GM23338 (cell line): ENCODE data around the gene FAM167B. TPM values are rescaled to one million over a fixed set of nuclear protein-coding genes. Genes with fewer than 3 reads are reported as not detected.

ENCODE experiments used
- ATAC-seq: fragments of 200-7000 bp; cut with Tn5 transposase; 3 replicates; pipeline ENCODE4 v1.9.1; 2020
- DNase-seq: peaks from one replicate; pipeline ENCODE4 v3.0.0-alpha.2; 2015; ENCODE audit warnings: low spot score
- H2AFZ ChIP-seq: fragments of 200-600 bp; sonication (generic); 2 replicates; pipeline ENCODE4 v1.8.0; 2016; ENCODE audit warnings: antibody characterized with exemption, mild to moderate bottlenecking, moderate library complexity
- H3F3A ChIP-seq: fragments of 200-600 bp; sonication (generic); replicated peaks from 2 replicates; pipeline ENCODE4 v1.8.0; 2017; ENCODE audit warnings: antibody characterized with exemption, mixed run types, low read depth
- H3K27ac ChIP-seq: fragments of 200-600 bp; sonication (generic); 2 replicates; pipeline ENCODE4 v1.6.1; 2016; ENCODE audit warnings: low read depth
- H3K27me3 ChIP-seq: fragments of 200-600 bp; sonication (generic); 2 replicates; pipeline ENCODE4 v1.8.0; 2016; ENCODE audit warnings: mild to moderate bottlenecking, mixed run types, moderate library complexity; ENCODE audit not compliant: insufficient read depth
- H3K36me3 ChIP-seq: fragments of 200-600 bp; sonication (generic); 2 replicates; pipeline ENCODE4 v1.8.0; 2016; ENCODE audit warnings: mild to moderate bottlenecking; ENCODE audit not compliant: insufficient read depth
- H3K4me1 ChIP-seq: fragments of 200-600 bp; sonication (generic); 2 replicates; pipeline ENCODE4 v1.8.0; 2016; ENCODE audit warnings: mild to moderate bottlenecking, moderate library complexity; ENCODE audit not compliant: insufficient read depth
- H3K4me2 ChIP-seq: fragments of 200-600 bp; sonication (generic); 2 replicates; pipeline ENCODE4 v1.7.1; 2017; ENCODE audit warnings: mixed run types
- H3K4me3 ChIP-seq: fragments of 200-600 bp; sonication (generic); 2 replicates; pipeline ENCODE4 v1.6.1; 2016; ENCODE audit warnings: mixed run types
- H3K79me2 ChIP-seq: fragments of 200-600 bp; sonication (generic); replicated peaks from 2 replicates; pipeline ENCODE4 v1.8.0; 2017; ENCODE audit warnings: mild to moderate bottlenecking; ENCODE audit not compliant: insufficient read depth
- H3K9me2 ChIP-seq: fragments of 200-600 bp; sonication (generic); 2 replicates; pipeline ENCODE4 v1.8.0; 2017; ENCODE audit not compliant: insufficient read depth
- H4K20me1 ChIP-seq: fragments of 200-600 bp; sonication (generic); replicated peaks from 2 replicates; pipeline ENCODE4 v1.8.0; 2017; ENCODE audit warnings: mild to moderate bottlenecking; ENCODE audit not compliant: insufficient read depth
- H3K27ac Mint-ChIP-seq: 2 replicates; pipeline ENCODE4 v1.8.0; 2020; ENCODE audit warnings: inconsistent platforms, mild to moderate bottlenecking, moderate library complexity, mixed read lengths
- H3K27me3 Mint-ChIP-seq: 3 replicates; pipeline ENCODE4 v1.8.0; 2022; ENCODE audit warnings: low read depth, mild to moderate bottlenecking, moderate library complexity, mixed read lengths, inconsistent platforms; ENCODE audit not compliant: insufficient read depth, poor library complexity
- H3K36me3 Mint-ChIP-seq: 3 replicates; pipeline ENCODE4 v1.8.0; 2021; ENCODE audit warnings: low read depth, mild to moderate bottlenecking, inconsistent platforms, moderate library complexity, mixed read lengths
- H3K4me1 Mint-ChIP-seq: 3 replicates; pipeline ENCODE4 v1.8.0; 2020; ENCODE audit warnings: mild to moderate bottlenecking, inconsistent platforms, mixed read lengths
- H3K4me3 Mint-ChIP-seq: 3 replicates; pipeline ENCODE4 v1.8.0; 2021; ENCODE audit warnings: moderate library complexity, mild to moderate bottlenecking, inconsistent platforms, mixed read lengths
- H3K9me3 Mint-ChIP-seq: 3 replicates; pipeline ENCODE4 v1.8.0; 2020; ENCODE audit warnings: moderate library complexity, mild to moderate bottlenecking, inconsistent platforms, mixed read lengths
- CREB1 ChIP-seq: fragments of 250-450 bp; sonication (Bioruptor Pico); IDR thresholded peaks from 2 replicates; pipeline ENCODE4 v1.5.0; 2020; ENCODE audit warnings: low read depth, mild to moderate bottlenecking, moderate library complexity
- EZH2 ChIP-seq: fragments of 200-600 bp; sonication (generic); IDR thresholded peaks from one replicate; pipeline ENCODE4 v1.8.0; 2017; ENCODE audit warnings: antibody characterized with exemption, mild to moderate bottlenecking, low read depth; ENCODE audit not compliant: unreplicated experiment
- EZH2phosphoT487 ChIP-seq: fragments of 200-600 bp; sonication (generic); IDR thresholded peaks from one replicate; pipeline ENCODE4 v1.8.1; 2018; ENCODE audit warnings: antibody characterized with exemption; ENCODE audit not compliant: unreplicated experiment
- JUNB ChIP-seq: IDR thresholded peaks from one replicate; pipeline ENCODE4 v1.6.1; 2016; ENCODE audit warnings: antibody characterized with exemption; ENCODE audit not compliant: unreplicated experiment
- NANOG ChIP-seq: IDR thresholded peaks from 2 replicates; pipeline ENCODE4 v1.6.1; 2016; ENCODE audit warnings: antibody characterized with exemption, borderline replicate concordance
- POLR2AphosphoS5 ChIP-seq: IDR thresholded peaks from 2 replicates; pipeline ENCODE4 v1.6.1; 2016; ENCODE audit warnings: antibody characterized with exemption, low read depth
- REST ChIP-seq: IDR thresholded peaks from one replicate; pipeline ENCODE4 v1.6.1; 2018; ENCODE audit warnings: antibody characterized with exemption; ENCODE audit not compliant: unreplicated experiment
- STAT1 ChIP-seq: IDR thresholded peaks from one replicate; pipeline ENCODE4 v1.6.1; 2016; ENCODE audit warnings: antibody characterized with exemption; ENCODE audit not compliant: unreplicated experiment
- ZNF114 ChIP-seq: fragments of 250-450 bp; sonication (Bioruptor Pico); IDR thresholded peaks from 2 replicates; pipeline ENCODE4 v1.5.0; 2020; ENCODE audit warnings: mild to moderate bottlenecking, moderate library complexity
- ZNF331 ChIP-seq: fragments of 250-450 bp; sonication (Bioruptor Pico); IDR thresholded peaks from 2 replicates; pipeline ENCODE4 v1.5.0; 2020; ENCODE audit warnings: low read depth, mild to moderate bottlenecking, moderate library complexity
- polyA plus RNA-seq: library from polyadenylated mRNA; unstranded; fragments of >200 nt; fragmentation: Nextera tagmentation; extraction: Ambion mirVana; gene quantifications from 2 replicates; pipeline ENCODE4 v1.2.1, GENCODE V29; 2016
- total RNA-seq: library from RNA; depleted of rRNA; stranded (reverse); fragments of >200 nt; shearing (Covaris generic); gene quantifications from 2 replicates; pipeline ENCODE4 v1.2.3, GENCODE V29; 2014
- TF ChIP-seq, protein P1 (sequence below), 2 experiments: fragments of 200-600 bp in 1 of 2; sonication (generic) in 1 of 2; conservative IDR thresholded peaks; 2 replicates each; pipeline versions ENCODE4 v1.5.1 to v1.6.1; 2016 to 2017; ENCODE audit warnings: antibody characterized with exemption in 2 of 2, low read depth in 2 of 2, mild to moderate bottlenecking in 2 of 2, moderate library complexity in 1 of 2
- TF ChIP-seq, protein P2 (sequence below): IDR thresholded peaks from 2 replicates; pipeline ENCODE4 v1.6.1; 2016; ENCODE audit warnings: antibody characterized with exemption
- TF ChIP-seq, protein P3 (sequence below): fragments of 250-450 bp; sonication (Bioruptor Pico); IDR thresholded peaks from 2 replicates; pipeline ENCODE4 v1.5.0; 2020; ENCODE audit warnings: mild to moderate bottlenecking, moderate library complexity

FAM167B gene
- total and polyA plus RNA-seq, 2 experiments from 2014 or later = 0.31 to 2.2 TPM

GRCh38 chr1:32221980-32222755 is 24.9 kb upstream of the FAM167B start, which contains the start of the genes EIF3I and TMEM234:
EIF3I (plus strand) TSS chr1:32222407; CDS start chr1:32222442, 35 bp downstream.
TMEM234 (minus strand) TSS chr1:32222353; CDS start chr1:32222322, 31 bp downstream.
- Histone ChIP-seq H3K4me2 (peak within 1 kb of the TSS; percentile 99), H3K27me3 (no peaks in the 10 kb centered on the region), H4K20me1 (peaks cover 8% of the 10 kb centered on the region; the same call in 1 of the 2 replicates), H3K9me2 (no peaks in the 10 kb centered on the region), H3F3A (peaks cover 15% of the 10 kb centered on the region), H2AFZ (peak within 1 kb of the TSS; percentile 80), H3K36me3 (peaks cover 30% of the 10 kb centered on the region), H3K4me1 (peaks cover 10% of the 10 kb centered on the region), H3K79me2 (peaks cover 30% of the 10 kb centered on the region), H3K27ac (peak within 1 kb of the TSS; percentile 79), H3K4me3 (peak within 1 kb of the TSS; percentile 93)
- Mint-ChIP-seq H3K36me3 (peaks cover 40% of the 10 kb centered on the region), H3K4me1 (peaks cover 17% of the 10 kb centered on the region), H3K27me3 (peaks cover 7% of the 10 kb centered on the region), H3K4me3 (peak within 1 kb of the TSS; percentile 99), H3K27ac (peak within 1 kb of the TSS; percentile 98), H3K9me3 (no peaks in the 10 kb centered on the region)
- no peak for TF ChIP-seq JUNB
- TF ChIP-seq EZH2phosphoT487 = no peak
- TF ChIP-seq, protein P1, sequence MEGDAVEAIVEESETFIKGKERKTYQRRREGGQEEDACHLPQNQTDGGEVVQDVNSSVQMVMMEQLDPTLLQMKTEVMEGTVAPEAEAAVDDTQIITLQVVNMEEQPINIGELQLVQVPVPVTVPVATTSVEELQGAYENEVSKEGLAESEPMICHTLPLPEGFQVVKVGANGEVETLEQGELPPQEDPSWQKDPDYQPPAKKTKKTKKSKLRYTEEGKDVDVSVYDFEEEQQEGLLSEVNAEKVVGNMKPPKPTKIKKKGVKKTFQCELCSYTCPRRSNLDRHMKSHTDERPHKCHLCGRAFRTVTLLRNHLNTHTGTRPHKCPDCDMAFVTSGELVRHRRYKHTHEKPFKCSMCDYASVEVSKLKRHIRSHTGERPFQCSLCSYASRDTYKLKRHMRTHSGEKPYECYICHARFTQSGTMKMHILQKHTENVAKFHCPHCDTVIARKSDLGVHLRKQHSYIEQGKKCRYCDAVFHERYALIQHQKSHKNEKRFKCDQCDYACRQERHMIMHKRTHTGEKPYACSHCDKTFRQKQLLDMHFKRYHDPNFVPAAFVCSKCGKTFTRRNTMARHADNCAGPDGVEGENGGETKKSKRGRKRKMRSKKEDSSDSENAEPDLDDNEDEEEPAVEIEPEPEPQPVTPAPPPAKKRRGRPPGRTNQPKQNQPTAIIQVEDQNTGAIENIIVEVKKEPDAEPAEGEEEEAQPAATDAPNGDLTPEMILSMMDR (conservative IDR thresholded peaks at IDR 0.05; ENCODE audit: low read depth in 2 of 2) = no peak
- peak; percentile 92 for TF ChIP-seq POLR2AphosphoS5
- TF ChIP-seq ZNF331 = no peak
- TF ChIP-seq, protein P2, sequence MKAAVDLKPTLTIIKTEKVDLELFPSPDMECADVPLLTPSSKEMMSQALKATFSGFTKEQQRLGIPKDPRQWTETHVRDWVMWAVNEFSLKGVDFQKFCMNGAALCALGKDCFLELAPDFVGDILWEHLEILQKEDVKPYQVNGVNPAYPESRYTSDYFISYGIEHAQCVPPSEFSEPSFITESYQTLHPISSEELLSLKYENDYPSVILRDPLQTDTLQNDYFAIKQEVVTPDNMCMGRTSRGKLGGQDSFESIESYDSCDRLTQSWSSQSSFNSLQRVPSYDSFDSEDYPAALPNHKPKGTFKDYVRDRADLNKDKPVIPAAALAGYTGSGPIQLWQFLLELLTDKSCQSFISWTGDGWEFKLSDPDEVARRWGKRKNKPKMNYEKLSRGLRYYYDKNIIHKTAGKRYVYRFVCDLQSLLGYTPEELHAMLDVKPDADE = peak; percentile 80
- TF ChIP-seq NANOG = no peak
- TF ChIP-seq ZNF114 = no peak
- TF ChIP-seq STAT1 = no peak
- TF ChIP-seq, protein P3, sequence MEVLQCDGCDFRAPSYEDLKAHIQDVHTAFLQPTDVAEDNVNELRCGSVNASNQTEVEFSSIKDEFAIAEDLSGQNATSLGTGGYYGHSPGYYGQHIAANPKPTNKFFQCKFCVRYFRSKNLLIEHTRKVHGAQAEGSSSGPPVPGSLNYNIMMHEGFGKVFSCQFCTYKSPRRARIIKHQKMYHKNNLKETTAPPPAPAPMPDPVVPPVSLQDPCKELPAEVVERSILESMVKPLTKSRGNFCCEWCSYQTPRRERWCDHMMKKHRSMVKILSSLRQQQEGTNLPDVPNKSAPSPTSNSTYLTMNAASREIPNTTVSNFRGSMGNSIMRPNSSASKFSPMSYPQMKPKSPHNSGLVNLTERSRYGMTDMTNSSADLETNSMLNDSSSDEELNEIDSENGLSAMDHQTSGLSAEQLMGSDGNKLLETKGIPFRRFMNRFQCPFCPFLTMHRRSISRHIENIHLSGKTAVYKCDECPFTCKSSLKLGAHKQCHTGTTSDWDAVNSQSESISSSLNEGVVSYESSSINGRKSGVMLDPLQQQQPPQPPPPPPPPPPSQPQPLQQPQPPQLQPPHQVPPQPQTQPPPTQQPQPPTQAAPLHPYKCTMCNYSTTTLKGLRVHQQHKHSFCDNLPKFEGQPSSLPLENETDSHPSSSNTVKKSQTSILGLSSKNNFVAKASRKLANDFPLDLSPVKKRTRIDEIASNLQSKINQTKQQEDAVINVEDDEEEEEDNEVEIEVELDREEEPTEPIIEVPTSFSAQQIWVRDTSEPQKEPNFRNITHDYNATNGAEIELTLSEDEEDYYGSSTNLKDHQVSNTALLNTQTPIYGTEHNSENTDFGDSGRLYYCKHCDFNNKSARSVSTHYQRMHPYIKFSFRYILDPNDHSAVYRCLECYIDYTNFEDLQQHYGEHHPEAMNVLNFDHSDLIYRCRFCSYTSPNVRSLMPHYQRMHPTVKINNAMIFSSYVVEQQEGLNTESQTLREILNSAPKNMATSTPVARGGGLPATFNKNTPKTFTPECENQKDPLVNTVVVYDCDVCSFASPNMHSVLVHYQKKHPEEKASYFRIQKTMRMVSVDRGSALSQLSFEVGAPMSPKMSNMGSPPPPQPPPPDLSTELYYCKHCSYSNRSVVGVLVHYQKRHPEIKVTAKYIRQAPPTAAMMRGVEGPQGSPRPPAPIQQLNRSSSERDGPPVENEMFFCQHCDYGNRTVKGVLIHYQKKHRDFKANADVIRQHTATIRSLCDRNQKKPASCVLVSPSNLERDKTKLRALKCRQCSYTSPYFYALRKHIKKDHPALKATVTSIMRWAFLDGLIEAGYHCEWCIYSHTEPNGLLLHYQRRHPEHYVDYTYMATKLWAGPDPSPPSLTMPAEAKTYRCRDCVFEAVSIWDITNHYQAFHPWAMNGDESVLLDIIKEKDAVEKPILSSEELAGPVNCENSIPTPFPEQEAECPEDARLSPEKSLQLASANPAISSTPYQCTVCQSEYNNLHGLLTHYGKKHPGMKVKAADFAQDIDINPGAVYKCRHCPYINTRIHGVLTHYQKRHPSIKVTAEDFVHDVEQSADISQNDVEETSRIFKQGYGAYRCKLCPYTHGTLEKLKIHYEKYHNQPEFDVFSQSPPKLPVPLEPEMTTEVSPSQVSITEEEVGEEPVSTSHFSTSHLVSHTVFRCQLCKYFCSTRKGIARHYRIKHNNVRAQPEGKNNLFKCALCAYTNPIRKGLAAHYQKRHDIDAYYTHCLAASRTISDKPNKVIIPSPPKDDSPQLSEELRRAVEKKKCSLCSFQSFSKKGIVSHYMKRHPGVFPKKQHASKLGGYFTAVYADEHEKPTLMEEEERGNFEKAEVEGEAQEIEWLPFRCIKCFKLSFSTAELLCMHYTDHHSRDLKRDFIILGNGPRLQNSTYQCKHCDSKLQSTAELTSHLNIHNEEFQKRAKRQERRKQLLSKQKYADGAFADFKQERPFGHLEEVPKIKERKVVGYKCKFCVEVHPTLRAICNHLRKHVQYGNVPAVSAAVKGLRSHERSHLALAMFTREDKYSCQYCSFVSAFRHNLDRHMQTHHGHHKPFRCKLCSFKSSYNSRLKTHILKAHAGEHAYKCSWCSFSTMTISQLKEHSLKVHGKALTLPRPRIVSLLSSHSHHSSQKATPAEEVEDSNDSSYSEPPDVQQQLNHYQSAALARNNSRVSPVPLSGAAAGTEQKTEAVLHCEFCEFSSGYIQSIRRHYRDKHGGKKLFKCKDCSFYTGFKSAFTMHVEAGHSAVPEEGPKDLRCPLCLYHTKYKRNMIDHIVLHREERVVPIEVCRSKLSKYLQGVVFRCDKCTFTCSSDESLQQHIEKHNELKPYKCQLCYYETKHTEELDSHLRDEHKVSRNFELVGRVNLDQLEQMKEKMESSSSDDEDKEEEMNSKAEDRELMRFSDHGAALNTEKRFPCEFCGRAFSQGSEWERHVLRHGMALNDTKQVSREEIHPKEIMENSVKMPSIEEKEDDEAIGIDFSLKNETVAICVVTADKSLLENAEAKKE (CRISPR knock-in tag) = no peak
- TF ChIP-seq EZH2 = no peak
- peak; percentile 88 for TF ChIP-seq CREB1 (CRISPR knock-in tag)
- no peak for TF ChIP-seq REST
- DNase-seq (peak; percentile 99), ATAC-seq (peak; percentile 89)
